Measurements from ENCODE around the gene ACP3.

DNA sequence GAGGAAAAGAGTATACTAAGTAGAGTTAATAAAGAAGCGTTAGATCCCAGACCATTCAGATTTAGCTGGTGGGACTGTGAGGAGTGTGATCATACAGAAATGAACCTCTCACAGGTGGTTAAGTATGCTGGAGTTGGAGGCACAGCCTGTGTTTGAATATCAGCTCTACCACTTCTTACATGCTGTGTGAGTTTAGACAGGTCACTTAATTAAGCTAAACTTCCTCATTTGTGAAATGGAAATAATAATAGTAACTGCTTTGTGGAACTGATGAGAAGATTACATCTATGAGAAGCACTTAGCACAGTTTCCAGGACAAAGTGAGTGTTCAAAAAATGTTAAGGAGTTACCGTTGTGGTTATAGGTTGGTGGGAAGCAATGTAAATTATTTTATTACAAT lies 8.4 kb downstream of the ACP3 start:
- TF ChIP-seq, protein P1, sequence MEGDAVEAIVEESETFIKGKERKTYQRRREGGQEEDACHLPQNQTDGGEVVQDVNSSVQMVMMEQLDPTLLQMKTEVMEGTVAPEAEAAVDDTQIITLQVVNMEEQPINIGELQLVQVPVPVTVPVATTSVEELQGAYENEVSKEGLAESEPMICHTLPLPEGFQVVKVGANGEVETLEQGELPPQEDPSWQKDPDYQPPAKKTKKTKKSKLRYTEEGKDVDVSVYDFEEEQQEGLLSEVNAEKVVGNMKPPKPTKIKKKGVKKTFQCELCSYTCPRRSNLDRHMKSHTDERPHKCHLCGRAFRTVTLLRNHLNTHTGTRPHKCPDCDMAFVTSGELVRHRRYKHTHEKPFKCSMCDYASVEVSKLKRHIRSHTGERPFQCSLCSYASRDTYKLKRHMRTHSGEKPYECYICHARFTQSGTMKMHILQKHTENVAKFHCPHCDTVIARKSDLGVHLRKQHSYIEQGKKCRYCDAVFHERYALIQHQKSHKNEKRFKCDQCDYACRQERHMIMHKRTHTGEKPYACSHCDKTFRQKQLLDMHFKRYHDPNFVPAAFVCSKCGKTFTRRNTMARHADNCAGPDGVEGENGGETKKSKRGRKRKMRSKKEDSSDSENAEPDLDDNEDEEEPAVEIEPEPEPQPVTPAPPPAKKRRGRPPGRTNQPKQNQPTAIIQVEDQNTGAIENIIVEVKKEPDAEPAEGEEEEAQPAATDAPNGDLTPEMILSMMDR (conservative IDR thresholded peaks at IDR 0.05; ENCODE audit: low read depth, low read length) = no peak
- no peak for TF ChIP-seq EZH2 (IDR thresholded peaks at IDR 0.05; ENCODE audit: borderline replicate concordance, low read depth, low read length, poor library complexity, severe bottlenecking)
